SK-N-SH (cell line): ENCODE data around the gene YPEL3. TPM values are rescaled to one million over a fixed set of nuclear protein-coding genes. Genes with fewer than 3 reads are reported as not detected.

Experiments used
- CHD2 ChIP-seq: fragments of 150-350 bp; IDR thresholded peaks from 2 replicates; pipeline ENCODE4 v1.6.1; 2018; ENCODE audit warnings: low read length; ENCODE audit not compliant: partially characterized antibody
- CTCF ChIP-seq: fragments of 200-600 bp; sonication (generic); IDR thresholded peaks from 2 replicates; pipeline ENCODE4 v1.6.1; 2017; ENCODE audit warnings: antibody characterized with exemption, mild to moderate bottlenecking, moderate library complexity
- ELF1 ChIP-seq: IDR thresholded peaks from 2 replicates; pipeline ENCODE4 v1.4.0; 2012
- EP300 ChIP-seq, 2 experiments: IDR thresholded peaks; 2 replicates each; pipeline versions ENCODE4 v1.4.0 to v1.6.1; 2012; ENCODE audit warnings: borderline replicate concordance in 1 of 2, low read depth in 1 of 2, low read length in 1 of 2
- EZH2phosphoT487 ChIP-seq: fragments of 200-600 bp; sonication (generic); IDR thresholded peaks from 2 replicates; pipeline ENCODE4 v1.6.1; 2017; ENCODE audit warnings: low read depth, mixed run types, mild to moderate bottlenecking, antibody characterized with exemption, moderate library complexity, borderline replicate concordance
- FOSL2 ChIP-seq: IDR thresholded peaks from 2 replicates; pipeline ENCODE4 v1.4.0; 2012; ENCODE audit warnings: low read depth, mild to moderate bottlenecking, moderate library complexity, borderline replicate concordance
- FOXM1 ChIP-seq: IDR thresholded peaks from 2 replicates; pipeline ENCODE4 v1.4.0; 2012; ENCODE audit warnings: low read depth, mild to moderate bottlenecking
- GABPA ChIP-seq: IDR thresholded peaks from 2 replicates; pipeline ENCODE4 v1.4.0; 2012; ENCODE audit warnings: low read depth, mild to moderate bottlenecking
- GATA2 ChIP-seq: sonication (generic); formaldehyde crosslinking; IDR thresholded peaks from 2 replicates; pipeline ENCODE4 v1.5.0; 2020; ENCODE audit warnings: mild to moderate bottlenecking, missing genetic modification reagents
- IRF3 ChIP-seq: fragments of 150-350 bp; IDR thresholded peaks from 2 replicates; pipeline ENCODE4 v1.6.1; 2016; ENCODE audit warnings: mild to moderate bottlenecking, low read depth, low read length
- JUND ChIP-seq: IDR thresholded peaks from 2 replicates; pipeline ENCODE4 v1.4.0; 2012
- MAX ChIP-seq: IDR thresholded peaks from 2 replicates; pipeline ENCODE4 v1.4.0; 2012; ENCODE audit warnings: low read depth
- MEF2A ChIP-seq: IDR thresholded peaks from 2 replicates; pipeline ENCODE4 v1.4.0; 2012; ENCODE audit warnings: low read depth, borderline replicate concordance
- NFIC ChIP-seq: IDR thresholded peaks from 2 replicates; pipeline ENCODE4 v1.4.0; 2012; ENCODE audit warnings: borderline replicate concordance
- NRF1 ChIP-seq: IDR thresholded peaks from 2 replicates; pipeline ENCODE4 v1.6.1; 2012; ENCODE audit warnings: low read depth, mild to moderate bottlenecking, low read length
- RCOR1 ChIP-seq: fragments of 150-350 bp; IDR thresholded peaks from 2 replicates; pipeline ENCODE4 v1.6.1; 2017; ENCODE audit warnings: antibody characterized with exemption, low read length
- RXRA ChIP-seq: IDR thresholded peaks from 2 replicates; pipeline ENCODE4 v1.4.0; 2012; ENCODE audit warnings: low read depth, mild to moderate bottlenecking, borderline replicate concordance
- SIN3A ChIP-seq: IDR thresholded peaks from 2 replicates; pipeline ENCODE4 v1.6.1; 2012; ENCODE audit warnings: low read depth, mild to moderate bottlenecking, low read length, moderate library complexity, borderline replicate concordance
- TAF1 ChIP-seq: IDR thresholded peaks from 2 replicates; pipeline ENCODE4 v1.6.1; 2012; ENCODE audit warnings: low read depth, mild to moderate bottlenecking, low read length, moderate library complexity, borderline replicate concordance
- USF2 ChIP-seq: fragments of 150-350 bp; IDR thresholded peaks from 2 replicates; pipeline ENCODE4 v1.6.1; 2017; ENCODE audit warnings: antibody characterized with exemption, low read length, low read depth, borderline replicate concordance
- YY1 ChIP-seq: IDR thresholded peaks from 2 replicates; pipeline ENCODE4 v1.4.0; 2012; ENCODE audit warnings: low read depth, mild to moderate bottlenecking
- polyA plus RNA-seq, 3 experiments: library from polyadenylated mRNA; depleted of rRNA; stranded (reverse); fragments of >200 nt; gene quantifications; 2 replicates each; pipeline ENCODE4 v1.2.3, GENCODE V29; 2012

YPEL3 gene
- polyA plus RNA-seq, 1 of the 3 experiments (the other 2 are of a cell fraction), result 36.6 TPM

DNA sequence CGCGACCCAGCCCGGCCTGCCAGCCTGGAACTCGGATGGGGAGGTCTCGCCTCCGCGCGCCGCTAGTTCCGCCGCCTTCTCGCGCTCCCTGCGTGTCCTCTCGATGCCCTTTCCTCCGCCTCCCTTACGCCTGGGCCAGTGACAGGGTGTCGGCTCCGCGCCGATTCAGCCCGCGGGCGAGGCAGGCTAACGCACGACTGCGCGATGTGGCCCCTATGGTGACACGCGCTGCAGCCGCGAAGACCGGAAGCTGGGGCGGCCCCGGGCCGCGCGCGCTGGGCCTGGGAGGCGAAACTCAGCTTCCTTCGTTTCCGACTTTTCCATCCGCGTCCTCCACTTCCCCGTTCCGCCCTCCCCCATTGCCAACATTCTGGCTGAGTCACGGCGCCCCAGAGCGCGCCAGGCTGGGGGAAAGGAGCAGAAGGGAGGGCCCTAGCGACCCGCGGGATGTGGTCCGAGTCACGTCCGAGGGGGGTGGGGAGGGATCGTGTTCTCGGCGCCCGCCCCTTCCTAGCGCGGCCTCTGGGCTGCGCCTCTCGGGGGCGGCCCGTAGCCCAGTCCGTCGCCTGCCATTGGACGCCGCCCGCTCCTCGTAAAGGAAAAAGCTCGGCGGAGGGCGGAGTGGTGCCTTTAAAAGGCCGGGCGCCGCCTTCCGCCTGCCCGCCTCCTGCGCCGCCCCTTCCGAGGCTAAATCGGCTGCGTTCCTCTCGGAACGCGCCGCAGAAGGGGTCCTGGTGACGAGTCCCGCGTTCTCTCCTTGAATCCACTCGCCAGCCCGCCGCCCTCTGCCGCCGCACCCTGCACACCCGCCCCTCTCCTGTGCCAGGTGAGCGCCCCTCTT, 30.7 kb downstream of the YPEL3 start, which contains the start of gene ALDOA (continued):
- TF ChIP-seq MAX, result peak; percentile 92
- TF ChIP-seq GABPA, result peak; percentile 61
- TF ChIP-seq SIN3A, result peak; percentile 84; the same call in 1 of the 2 replicates
- 0 out of 2 replicates have a peak, but pooled peaks have one; percentile 87 for TF ChIP-seq RXRA
- no peak for TF ChIP-seq CTCF
- TF ChIP-seq MEF2A, result no peak
- peak; percentile 92 for TF ChIP-seq NRF1
- TF ChIP-seq CHD2, result peak; percentile 62
- TF ChIP-seq EP300 (IDR thresholded peaks at IDR 0.05; ENCODE audit: borderline replicate concordance in 1 of 2, low read depth in 1 of 2, low read length in 1 of 2), result peak; percentile 28 to 62; a peak in 2 of 4 replicates
- peak; percentile 78 for TF ChIP-seq ELF1
- peak; percentile 87 for TF ChIP-seq FOSL2
- no peak for TF ChIP-seq FOXM1
- TF ChIP-seq USF2, result no peak
- no peak for TF ChIP-seq EZH2phosphoT487
- TF ChIP-seq TAF1, result peak; percentile 89
- TF ChIP-seq NFIC, result peak; percentile 47; the same call in 1 of the 2 replicates
- no peak for TF ChIP-seq GATA2
- TF ChIP-seq JUND, result peak; percentile 81
- no peak for TF ChIP-seq RCOR1
- TF ChIP-seq YY1, result peak; percentile 45; the same call in 1 of the 2 replicates
- no peak for TF ChIP-seq IRF3
